ENCODE data around the gene NEIL1.
"Not testable (repeated sequence)": the region's sequence is repeated elsewhere in the genome, so short reads cannot be mapped to it uniquely, and the experiment has no call there.

The NEIL1 gene, protein sequence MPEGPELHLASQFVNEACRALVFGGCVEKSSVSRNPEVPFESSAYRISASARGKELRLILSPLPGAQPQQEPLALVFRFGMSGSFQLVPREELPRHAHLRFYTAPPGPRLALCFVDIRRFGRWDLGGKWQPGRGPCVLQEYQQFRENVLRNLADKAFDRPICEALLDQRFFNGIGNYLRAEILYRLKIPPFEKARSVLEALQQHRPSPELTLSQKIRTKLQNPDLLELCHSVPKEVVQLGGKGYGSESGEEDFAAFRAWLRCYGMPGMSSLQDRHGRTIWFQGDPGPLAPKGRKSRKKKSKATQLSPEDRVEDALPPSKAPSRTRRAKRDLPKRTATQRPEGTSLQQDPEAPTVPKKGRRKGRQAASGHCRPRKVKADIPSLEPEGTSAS

DNA sequence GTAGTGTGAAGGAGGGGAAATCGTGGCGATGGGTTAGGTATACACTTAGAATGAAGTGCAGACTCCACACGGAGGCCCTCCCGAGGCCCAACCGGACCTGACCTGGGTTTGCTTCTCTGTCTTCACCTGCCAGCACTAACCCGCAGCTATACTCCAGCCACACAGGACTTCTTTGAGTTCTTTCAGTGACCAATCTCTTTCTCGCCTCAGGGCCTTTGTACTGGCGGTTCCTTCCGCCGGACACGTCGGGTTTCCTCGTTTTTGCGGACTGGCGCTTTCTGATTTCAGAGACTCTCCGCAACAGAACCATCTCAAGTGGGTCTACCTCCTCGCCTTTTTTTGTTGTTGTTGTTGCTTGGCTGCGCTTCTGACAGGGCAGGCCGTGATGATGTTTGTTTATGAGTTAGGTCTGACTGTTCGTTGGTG, at the start of gene NEIL1:
Gene NEIL1 (plus strand): TSS at position 244 of the 426 bp plus-strand sequence. CDS start 1,867 bp downstream, outside the sequence.
- no peak for DNase-seq

DNA sequence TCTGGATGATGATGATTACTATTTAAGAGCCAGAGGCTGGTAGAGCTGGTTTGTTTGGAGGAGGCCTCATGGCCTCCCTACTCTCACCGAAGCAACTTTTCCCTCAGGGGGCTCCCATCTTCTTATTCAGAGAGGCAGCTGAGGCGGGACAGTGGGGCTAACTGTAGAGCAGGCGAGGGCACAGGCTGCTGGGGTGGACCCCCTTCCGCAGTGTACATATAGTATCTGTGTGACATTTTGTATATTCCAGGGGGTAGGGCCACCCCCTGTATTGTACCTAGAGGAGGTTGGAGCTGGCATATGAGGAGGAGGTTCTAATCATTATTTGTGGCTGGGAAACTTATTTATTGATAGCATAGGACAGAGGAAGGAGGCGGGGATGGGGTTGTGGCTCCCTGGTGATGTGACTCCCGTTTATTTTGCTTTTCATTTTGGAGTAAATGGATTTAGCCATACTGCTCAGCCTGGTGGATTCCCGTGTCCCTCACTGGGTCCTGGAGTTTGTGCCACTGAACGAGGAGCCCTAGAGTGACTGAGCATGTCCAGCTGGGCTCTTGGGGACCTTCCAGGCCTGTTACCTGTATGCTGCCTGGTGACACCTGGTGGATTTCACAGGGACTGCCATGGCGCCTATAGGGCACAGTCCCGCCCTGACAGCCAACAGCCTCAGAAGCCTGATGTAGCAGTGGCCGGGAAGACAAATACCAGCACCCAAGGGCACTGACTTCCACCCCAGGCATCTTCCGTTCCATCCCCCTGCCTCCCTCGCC, 48.1 kb upstream of the NEIL1 start:
- not testable (repeated sequence) for DNase-seq

DNA sequence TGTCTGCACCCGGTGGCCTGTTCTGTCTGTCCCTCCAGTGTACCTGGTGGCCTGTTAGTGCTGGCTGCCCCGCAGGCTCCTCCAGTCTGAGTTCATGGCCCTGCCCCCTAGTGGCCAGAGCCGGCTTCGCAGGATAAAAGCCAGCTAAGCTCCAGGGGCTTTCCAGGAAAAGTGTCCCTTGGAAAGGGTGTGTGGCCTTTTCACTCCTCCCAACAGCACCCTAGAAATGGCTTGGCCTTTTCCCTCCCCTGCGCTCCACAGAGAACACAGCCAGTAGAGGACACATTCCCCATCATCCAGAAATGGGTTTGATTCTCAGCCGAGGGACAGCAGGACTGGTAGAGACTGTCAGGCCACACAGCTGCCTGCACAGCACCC, 47.5 kb upstream of the NEIL1 start:
- DNase-seq, result not testable (repeated sequence)

DNA sequence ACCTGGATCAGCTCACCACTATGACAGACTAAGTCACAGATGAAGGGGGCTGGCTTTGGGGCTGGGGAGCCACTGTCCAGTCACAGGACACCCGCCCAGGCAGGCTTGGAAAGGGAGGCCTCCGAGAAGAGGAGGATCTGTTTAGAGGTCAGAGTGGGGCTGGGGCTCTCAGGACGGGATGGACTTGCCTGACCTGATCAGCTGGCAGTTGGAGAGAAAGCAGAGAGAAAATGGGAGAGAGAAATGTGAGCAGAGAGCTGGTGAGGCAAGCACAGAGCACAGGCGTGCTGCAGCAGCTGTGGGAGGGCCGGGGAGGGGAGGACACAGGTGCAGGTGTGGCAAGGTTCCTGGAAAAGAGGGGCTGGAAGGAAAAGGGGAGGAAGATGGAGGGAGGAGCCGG, 46.8 kb upstream of the NEIL1 start:
- not testable (repeated sequence) for DNase-seq

DNA sequence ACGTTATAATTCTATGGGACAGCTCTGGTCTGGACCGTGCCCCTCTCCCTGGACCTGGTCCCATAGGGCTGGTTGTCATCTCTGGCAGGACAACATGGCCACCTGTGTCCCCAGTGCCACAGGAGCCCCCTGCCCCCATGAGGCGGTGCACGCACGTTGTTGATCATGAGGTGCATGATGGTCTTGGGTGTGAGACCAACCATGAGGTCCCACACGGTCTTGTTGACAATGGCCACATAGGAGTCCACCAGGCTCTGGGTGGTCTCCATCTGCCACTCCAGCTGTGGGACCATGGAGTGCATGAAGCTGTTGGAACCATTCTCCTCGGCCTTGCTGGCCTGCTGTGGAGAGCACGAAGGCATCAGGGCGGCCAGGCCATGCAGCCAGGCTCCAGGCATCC, 44.5 kb upstream of the NEIL1 start:
- no peak for DNase-seq

DNA sequence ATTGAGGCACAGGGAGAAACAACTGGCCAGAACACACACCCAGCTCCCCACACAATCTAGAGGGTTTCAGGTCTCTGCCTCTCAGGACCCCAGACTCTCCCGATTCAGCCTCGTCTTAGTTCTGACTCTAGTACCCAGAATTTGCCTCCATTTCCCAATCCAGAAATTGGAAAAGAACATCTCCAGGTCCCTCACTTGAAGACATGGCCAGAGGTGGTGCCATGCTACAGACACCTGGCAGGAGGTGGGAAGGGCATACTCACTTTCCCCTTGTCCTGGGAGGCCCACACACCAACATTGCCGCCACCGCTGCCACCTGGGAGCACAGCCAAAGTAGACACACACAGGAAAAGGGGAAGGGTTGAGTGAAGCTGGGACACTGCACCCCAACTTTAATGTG, 44.1 kb upstream of the NEIL1 start:
- not testable (repeated sequence) for DNase-seq

DNA sequence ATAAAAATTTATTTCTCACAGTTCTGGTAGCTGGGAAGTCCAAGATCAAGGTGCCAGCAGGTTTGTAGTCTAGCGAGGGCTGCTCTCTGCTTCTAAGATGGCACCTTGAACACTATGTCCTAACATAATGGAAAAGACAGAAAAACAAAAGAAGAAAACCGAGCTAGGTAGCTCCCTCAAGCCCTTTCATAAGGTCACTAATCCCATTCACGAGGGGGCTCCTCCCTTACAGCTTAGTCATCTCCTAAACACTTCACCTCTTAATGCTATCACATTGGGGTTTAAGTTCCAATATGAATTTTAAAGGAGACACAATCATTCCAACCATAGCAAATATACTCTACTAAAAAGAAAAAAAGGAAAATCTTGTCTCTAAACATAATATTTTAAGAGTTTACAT, 40.7 kb upstream of the NEIL1 start:
- no peak for DNase-seq

DNA sequence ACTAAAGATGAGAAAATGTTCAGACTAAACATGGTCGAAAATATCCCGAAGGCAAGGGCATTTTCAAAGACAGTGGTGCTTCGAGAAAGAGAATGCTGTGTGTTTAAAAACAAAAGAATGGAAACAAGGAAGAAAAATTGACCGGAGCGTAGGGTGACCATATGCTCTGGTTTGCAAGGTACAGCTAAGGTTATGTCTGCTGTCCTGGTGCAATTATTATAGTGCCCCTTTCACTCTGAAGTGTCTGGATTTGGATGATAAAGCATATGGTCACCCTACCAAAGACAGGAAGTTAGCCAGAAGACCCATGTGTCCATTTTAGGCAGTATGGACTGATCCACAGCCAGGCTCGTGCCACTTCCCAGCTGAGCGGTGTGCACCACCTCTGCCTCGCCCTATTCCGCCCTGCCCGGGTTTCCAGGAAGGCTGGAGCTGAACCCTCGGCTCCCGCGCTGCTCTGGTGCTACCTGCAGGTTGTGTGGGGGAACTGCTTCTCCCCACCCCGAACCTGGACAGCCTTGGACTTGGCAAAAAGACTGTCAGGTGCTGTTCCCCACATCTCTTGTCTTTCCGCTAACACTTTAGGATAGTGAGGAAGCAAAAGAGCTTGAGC, 39.0 kb upstream of the NEIL1 start:
- peak; percentile 41 to 91 for DNase-seq

DNA sequence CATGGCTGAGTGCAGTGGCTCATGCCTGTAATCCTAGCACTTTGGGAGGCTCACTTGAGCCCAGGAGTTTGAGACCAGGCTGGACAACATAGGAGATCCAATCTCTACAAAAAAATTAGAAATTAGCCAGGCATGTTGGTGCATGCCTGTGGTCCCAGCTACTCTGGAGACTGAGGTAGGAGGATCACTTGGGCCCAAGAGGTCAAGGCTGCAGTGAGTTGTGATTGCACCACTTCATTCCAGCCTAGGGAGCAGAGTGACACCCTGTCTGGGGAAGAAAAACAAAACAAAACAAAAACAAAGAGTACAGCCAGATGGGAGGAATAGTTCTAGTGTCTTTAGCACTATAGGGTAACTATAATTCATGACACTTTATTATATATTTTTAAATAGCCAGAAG, 37.1 kb upstream of the NEIL1 start:
- DNase-seq, result no peak

DNA sequence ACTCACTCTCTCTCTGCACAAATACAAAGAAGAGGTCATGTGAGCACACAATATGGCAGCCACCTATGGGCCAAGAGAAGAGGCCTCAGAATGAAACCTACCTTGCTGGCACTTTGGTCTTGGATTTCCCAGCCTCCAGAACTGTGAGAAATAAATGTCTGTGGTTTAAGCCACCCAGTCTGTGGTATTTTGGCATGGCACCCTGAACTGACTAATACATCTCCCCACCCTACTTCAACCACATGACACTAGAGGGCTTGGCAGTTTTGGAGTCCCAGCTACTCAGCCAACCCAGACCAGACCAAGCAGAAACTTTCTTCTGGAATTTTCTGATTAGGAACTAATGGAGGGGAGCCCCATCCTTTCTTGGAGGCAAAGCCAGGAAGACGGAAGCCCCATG, 34.3 kb upstream of the NEIL1 start:
- DNase-seq, result not testable (repeated sequence)

DNA sequence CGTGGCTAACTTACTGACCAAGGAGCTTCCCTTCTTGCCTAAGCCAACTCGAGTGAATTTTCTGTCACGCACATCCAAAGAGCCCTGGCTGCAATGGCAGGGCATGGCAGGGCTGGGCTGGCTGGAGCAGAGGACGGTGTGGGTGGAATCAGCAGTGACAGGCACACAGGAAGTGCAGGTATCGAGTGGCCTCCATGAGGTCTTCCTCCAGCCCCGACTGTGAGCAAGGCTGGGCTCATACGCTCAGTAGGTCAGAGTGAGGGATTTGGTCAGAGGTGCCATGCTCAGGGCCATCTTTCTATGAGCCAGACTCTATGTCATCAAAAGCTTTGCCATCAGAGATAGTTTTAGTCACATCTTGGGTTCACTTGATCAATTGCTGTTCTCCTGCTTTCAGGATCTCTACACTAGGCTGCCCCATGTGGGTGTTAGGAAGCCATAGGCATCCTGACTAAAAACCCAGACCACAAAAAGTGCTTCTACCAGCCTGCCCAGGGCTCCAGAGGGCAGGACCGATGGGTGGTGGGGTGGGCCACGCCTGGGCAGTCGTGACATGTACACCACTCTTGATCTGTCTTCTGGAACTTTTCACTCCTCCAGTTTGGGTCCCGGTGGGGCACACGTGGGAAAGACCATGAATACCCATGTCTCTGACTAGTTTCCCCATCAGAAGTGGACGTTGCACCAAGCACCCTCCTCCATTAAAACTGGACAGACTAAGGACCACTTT, 33.6 kb upstream of the NEIL1 start:
- DNase-seq, result no peak

DNA sequence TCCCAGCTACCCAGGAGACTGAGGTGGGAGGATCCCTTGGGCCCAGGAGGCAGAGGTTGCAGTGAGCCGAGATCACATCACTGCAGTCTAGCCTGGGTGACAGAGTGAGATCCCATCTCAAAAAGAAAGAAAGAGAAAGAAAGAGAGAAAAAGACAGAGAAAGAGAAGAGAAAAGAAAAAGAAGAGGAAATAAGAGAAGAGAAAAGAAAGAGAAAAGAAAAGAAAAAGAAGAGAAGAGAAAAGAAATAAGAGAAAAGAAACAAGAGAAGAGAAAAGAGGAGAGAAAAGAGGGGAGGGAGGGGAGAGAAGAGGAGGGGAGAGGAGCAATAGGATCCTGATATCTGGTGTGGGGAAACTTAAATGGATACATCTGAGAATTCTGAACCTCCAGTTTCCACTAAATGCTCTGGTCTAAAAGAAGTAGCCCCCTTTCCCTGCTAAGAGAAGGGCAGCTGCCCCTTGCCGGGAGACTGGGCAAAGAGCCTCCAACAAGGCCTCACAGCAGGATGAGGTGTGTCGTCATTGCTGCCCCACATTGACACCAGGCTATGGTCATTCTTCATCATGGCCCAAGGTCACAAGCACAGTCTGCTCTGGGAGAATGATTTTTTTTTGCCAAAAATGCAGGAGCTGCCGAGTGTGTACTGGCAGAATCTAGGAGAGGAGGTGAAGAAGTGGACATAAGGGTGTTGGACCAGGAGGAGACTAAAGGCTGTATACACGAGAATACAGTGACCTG, 32.1 kb upstream of the NEIL1 start:
- DNase-seq, result no peak

DNA sequence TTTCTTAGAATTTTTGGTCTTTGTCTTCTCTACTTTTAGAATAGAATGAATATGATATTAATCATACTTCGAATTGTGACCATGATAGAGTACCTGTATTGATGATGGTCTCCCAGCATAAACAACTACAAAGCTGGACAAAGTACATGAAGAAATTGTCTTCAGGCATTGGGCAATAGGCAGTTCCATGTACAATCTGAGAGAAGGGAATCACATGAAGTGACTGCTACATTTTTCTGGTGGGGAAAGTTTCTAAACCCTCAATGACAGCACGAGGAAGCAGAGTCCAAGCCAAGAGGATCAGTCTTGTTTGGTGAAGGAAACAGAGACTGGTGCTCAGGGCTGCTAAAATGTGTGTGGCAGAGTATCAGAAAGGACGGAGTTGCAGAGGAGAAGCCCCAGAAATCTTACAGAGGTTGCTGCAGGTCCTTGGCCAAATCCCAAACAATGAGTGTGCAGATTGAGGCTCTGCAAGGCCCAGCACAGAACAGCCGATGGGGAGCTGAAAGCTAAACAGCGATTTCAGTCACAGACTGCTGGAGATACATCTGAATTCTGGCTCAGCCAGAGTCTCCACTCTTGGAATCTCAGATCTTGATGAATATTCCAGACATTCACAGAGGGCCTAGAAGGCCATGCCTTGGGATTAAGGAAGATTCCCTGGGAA, 27.5 kb upstream of the NEIL1 start:
- DNase-seq, result not testable (repeated sequence)

DNA sequence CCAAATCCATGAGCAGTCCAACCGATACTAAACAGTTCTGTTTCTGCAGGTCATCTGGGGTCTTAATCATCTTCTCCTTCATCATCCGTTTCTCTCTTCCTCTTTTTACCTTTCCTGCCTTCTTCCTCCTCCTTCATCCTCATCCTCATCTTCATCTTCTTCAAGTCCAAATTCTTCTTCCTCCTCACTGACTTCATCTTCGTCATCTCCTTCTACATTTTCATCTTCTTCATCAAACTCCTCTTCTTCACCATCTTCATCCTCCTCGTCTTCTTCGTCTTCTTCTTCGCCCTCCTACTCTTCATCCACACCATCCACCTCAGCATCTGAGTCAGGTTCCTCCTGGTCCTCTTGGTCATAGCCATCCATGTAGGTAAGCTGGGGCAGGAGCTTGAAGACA, 25.1 kb upstream of the NEIL1 start:
- no peak for DNase-seq

DNA sequence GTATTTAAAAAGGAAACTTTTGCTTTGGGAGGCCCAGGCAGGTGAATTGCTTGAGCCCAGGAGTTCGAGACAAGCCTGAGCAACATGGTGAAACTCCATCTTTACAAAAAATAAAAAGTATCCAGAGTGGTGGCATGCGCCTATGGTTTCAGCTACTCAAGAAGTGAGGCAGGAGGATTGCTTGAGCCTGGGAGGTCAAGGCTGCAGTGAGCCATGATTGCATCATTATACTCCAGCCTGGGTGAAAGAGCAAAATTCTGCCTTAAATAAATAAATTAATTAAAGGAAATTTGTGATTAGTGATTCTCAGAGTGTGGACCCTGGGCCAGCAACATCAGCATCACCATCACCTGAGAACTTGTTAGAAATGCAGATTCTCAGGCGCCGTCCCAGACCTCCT, 20.9 kb upstream of the NEIL1 start:
- no peak for DNase-seq

DNA sequence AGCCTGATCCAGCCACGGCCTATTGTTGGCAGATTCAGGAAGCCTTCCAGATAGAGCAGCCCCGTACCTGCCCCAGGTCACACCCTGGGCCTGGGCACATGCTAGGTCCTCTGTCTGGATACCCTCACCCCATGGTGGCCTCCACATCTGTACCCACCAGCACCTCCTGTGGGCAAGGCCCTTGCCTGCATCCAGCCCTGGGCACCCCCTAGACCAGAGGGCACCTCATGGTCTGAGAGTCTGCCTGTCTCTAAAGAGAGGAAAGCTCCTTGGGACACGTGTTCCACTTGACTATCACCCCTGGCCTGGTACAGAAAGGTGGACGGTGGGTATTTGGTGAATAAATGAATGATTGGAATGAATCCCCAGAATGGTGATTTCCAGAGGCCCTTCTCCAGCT, 19.8 kb upstream of the NEIL1 start:
- DNase-seq, result no peak

DNA sequence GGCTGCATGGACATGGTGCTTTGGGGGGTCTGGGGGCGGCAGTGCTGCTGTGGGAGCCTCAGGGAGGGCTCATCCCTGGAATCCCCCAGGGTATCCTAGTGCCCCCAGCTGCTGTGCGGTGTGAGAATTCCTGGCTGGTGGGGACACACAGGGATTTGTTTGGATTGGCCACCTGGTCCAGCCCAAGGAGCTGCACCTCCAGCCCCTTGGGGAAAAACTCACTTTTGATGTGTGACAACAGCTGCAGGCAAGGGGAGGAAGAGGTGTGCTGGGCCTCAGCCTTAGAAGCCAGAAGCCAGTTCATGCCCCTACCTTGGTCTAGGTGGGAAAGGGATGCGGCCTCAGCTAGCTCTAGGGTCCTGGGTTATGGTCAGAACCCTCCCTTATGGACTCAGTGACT, 19.3 kb upstream of the NEIL1 start:
- no peak for DNase-seq

DNA sequence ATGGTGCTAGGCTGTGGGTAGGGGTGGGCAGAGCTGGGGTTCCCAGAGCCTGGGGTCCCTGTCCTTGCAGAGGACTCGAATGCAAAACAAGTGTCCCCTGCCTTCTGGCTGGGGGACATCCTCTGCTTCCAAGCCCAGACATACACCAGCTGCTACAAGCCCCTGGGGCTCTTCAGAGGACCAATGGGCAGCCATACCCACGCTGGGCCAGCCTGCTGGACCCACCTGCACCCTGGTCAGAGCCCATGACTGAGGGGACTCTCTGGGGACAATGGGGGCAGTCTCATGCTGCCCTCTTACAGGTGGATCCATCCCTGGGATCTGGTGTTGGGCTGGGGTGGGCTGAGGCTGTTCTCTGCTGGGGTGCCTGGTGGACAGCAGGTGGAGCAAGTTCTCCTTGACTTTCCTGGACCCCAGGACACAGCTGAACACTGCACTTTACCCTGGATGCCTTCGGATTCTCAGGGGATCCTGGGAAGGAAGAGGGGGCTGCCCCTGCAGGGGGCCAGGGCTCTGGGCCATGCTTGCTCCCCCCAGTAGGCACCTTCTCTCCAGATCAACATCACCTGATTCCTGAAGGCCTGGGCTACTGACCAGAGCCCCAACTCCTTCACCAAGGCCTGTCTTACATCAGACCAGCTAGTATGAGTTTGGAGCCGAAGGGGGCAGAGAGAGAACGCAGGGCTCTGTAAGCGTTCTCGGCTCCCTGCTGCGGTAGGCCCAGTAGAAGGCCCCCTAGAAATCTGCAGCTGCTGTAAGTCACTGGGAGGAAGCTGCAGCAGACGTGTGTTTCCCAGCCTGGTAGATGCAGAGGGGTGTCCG, 18.1 kb upstream of the NEIL1 start:
- no peak for DNase-seq

DNA sequence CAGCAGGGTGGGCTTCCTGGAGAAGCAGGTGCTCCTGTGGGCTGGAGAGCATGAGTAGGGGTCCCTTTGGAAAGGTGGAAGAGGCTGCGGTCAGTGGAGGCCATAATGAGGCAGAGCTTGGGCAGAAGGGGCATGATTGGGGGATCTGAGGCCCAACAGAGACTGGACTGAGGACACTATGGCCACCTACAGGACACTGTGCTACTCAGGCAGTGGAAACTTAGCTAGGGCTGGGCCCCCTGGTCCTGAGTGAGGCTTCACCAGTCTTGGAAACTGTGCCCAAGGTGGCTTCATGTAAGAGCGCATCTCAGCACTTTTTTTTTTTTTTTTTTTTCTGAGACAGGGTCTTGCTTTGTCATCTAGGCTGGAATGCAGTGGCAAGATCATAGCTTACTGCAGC, 17.3 kb upstream of the NEIL1 start:
- no peak for DNase-seq

DNA sequence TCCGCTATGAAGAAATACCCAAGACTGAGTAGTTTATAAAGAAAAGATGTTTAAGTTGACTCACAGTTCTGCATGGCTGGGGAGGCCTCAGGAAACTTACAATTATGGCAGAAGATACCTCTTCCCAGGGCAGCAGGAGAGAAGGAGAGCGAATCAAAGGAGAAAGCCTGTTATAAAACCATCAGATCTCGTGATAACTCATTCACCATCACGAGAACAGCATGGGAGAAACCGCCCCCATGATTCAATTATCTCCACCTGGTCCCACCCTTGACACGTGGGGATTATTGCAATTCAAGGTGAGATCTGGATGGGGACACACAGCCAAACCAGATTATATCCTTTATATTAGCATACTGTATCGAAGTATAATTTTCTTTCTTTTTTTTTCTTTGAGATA, 14.7 kb upstream of the NEIL1 start:
- not testable (repeated sequence) for DNase-seq
